ENCODE measurements around the gene TTC33.
"Not testable (repeated sequence)": the region's sequence is repeated elsewhere in the genome, so short reads cannot be mapped to it uniquely, and the experiment has no call there.

Gene TTC33

DNA sequence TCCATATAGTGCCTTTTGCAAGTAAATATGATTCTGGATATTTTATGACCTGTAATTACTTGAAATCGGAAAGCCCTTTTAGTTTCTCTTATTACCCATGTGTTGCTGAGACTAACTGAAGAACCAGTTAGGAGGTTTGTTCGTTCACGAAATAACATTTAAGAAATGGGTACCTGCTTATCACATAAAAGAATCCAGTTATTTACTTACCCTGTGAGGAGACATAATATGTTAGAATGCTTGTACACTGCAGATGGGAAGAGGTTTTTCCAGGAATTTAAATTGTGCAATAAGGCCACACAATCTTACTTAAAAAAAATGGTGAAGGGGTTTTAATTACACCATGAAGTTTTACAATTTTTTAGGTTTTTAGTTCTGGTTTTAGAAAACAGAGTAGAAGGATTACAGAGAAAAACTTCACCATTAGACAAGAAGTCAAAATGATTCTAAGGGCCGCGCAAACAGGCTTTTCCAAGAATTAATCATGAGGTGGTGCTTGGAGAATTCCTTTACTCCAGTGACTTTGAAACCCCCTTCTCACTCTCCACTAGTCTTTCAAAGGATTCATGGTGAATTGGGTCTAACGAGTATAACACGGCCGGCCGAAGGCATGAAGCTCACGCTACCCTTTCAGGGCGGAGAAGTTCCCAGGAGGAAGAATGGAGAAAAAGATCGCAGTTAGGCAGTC is 77.2 kb downstream of the TTC33 start:
- no peak for DNase-seq

DNA sequence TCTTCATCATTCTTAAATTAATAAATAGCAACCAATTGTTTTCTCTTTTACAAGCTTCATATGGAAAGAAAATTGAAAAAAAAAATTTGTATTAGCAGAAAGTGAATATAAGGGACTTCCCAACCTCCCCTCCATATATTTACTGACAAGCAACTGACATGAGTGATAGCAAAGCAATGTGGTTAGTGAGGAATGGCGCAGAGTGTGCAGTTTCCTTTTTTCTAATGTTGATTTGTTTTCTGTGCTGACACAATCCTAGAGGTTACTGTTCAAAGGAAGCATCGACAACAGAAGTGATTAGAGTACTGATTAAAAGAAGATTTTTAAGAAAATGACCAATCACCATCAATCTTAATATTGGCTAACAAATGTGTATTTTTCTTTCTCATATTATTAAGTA is 77.7 kb downstream of the TTC33 start:
- no peak for DNase-seq

DNA sequence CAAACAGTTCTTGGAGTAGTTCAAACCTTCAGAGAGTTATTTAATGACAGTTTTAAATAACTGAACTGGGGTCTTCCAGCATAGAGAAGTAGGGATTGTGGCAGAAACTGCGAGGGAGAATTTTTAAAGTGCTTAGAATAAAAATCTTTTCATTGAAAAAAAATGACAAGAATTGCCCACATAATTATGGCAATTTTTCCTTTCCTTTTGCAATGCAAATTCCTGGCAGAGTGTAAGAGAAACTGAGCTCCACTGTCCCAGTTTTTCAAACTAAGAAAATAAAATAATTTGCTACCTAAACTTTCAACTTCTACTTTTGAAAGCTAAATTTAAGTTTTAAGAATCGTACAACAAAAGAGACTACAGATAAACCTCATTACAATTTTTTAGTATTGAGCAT is 78.3 kb downstream of the TTC33 start:
- DNase-seq: no peak

- DNase-seq: peak in 1 of 2 experiments; percentile 21
Observed at GRCh38 chr5:40676613-40677343, 79.0 kb downstream of the TTC33 start.

DNA sequence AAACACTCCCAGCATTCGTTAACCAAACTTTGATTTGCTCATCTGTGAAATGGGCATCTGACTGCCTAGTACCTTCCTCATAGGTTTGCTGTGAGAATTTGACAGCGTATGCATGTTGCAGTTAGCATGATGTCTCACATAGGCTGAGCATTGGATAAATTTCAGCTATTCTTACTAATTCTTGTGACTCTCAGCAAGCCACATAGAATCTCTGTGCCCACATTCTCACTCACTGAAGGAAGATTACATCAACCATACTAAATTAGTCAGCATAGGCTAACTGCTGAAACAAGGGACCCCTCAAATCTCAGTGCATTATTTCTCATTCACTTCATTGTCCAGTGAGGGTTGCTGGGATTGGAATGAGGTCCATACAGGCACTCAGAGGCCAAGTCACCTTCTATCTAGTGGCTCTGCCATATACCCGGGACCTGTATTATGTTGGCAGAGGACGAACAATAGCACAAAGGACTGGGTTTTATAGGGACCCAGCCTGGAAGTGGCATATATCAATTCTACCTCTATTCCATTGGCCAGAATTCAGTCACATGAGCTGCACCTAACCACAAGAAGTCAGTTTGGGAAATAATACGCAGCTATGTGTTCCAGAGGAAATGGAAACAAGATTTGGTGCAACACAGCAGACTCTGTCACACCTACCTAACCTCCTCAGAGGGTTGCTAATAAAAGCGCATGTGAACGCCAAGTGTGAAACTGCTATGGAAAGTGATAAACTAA is 80.2 kb downstream of the TTC33 start:
- peak in 1 of 2 experiments; percentile 53 for DNase-seq

DNA sequence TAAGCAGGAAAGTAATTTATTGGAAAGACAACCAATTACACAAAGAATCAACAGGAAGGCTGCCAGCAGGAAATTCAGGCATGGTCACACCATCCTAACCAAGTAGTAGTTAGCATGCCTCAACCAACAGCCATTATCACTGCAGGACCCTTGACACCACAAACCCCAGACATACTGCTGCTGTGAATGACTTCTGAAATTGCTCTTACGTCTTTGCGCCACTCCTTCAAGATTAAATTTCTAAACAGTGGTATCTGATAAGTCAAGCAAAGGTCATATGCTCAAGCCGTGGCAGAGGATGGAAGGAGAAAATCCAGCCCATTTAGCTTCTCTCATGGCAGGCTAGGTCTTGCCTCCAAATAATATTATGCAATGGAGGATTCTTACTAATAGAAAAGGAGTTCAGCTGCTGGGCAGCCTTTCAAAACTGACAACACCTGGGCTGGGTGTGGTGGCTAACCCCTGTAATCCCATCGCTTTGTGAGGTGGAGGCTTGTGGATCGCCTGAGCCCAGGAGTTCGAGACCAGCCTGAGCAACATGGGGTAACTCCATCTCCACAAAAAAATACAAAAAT is 81.0 kb downstream of the TTC33 start:
- DNase-seq: no peak

DNA sequence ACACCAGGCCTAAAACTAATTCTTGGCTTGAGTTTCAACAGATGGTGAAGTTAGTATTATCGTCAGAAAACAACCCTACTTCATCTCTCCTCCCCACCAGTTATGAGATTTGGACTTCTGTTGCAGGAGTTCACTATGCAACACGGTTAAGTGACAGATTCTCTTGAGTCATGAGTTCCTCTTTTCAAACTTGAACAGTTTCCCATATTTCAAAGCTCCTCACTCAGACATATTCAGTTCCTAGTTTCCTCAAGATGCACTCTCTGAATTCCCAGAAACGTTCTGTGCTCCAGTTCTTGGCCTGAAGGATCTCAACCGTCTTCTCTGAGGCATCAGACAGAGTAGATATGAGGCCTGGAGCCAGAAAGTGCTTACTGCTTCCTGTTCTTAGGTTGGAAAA is 83.3 kb downstream of the TTC33 start:
- DNase-seq: no peak

DNA sequence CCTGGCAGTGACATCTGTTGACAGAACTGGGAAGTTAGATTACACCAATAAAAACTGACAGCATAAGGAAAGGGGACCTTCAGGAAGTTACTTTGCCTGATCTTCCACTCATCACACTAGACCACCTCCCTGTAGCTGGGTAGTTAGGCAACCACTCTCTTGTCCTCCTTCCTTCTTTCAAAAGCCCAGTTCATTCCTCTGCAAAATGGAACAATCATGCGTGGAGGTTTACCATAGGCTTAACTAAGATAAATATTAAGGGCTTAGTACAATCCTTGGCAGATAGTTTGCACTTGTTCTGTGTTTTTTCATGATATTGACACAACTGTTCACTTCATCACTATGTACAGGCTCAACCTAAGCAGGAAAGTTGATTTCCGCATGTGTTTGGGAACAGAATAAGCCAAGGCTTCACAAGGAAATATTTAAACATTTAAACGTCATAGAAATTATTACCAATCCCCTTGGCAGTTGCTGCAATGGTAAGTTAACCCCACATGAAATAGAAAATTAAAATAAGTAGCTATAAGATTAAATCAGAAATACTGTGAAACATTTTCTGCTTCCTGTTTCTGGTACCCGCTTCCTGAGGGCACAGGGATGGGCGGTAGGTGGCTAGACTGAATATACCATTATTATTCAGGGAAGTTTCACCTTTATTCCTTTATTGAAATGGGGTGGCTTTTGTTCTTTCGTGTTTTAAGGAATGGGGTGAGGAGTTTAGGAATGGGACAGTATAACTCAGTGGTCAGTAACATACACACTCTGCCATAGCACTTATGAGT is 86.0 kb downstream of the TTC33 start:
- DNase-seq: no peak

DNA sequence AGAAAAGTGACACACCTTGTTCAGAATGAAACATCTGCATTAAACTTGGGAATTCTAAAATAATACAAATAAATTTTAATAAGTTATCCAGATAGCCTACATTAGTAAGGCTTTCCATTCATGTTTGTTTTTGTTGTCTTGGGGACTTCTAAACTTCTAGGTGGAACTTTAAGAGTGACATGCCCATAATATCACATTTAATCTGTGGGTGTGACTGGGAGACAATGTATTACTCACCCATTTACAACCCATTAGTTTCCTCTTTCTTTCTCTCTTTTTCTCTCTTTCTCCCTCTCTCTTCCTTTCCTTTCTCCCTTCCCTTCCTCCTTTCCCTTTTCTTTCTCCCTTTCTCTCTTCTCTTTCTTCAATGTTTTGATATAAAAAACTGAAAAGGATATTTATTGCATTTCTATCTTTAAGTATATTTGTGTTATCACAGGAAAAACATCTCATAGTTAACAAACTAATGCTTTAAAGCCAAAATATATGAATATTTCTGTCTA is 88.5 kb downstream of the TTC33 start:
- DNase-seq: no peak

- no peak for DNase-seq
Observed at GRCh38 chr5:40666657-40667056, 89.1 kb downstream of the TTC33 start.

- DNase-seq: no peak
Observed at GRCh38 chr5:40665635-40666298, 90.0 kb downstream of the TTC33 start.

- no peak for DNase-seq
Observed at GRCh38 chr5:40660751-40661150, 95.0 kb downstream of the TTC33 start.

DNA sequence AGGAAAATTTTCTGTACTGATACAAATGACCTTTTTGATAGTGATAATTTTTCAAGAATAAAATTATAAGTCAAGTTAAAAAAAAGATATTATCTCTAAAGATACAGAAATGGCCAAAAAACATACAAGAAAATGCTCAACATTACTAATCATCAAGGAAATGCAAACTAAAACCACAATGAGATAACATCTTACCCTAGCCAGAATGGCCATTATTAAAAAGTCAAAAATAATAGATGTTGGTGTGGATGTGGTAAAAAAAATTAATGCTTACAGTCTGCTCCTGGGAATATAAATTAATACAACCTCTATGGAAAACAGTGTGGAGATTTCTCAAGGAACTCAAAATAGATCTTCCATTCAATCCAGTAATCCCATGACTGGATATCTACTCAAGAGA is 99.0 kb downstream of the TTC33 start:
- DNase-seq: no peak

DNA sequence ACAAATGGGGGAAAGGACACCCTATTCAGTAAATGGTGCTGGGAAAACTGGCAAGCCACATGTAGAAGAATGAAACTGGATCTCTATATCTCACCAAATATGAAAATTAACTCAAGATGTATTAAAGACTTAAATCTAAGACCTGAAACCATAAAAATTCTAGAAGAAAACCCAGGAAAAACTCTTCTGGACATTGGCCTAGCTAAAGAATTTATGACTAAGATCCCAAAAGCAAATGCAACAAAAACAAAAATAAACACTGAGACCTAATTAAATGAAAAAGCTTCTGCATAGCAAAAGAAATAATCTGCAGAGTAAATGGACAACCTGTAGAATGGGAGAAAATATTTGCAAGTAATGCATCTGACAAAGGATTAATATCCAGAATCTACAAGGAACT is 99.7 kb downstream of the TTC33 start:
- DNase-seq: not testable (repeated sequence)

- DNase-seq: no peak
Observed at GRCh38 chr5:40655138-40655537, 100.6 kb downstream of the TTC33 start.

DNA sequence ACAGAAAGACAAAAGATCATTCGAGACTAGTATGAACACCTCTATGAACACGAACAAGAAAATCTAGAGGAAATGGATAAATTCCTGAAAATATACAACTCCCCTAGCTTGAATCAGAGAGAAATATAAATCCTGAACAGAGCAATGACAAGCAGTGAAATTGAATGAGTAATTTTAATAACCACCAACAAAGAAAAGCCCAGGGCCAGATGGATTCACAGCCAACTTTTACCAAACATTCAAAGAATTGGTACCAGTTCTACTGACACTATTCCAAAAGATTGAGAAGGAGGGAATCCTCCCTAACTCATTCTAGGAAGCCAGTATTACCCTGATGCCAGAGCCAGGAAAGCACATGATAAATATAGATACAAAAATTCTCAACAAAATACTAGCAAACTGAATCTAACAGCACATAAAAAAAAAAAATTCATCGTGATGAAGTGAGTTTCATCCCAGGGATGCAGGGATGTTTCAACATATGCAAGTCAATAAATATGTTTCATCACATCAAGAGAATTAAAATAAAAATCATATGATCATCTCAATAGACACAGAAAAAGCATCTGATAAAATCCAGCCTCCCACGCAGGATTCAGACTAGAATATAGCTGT is 101.3 kb downstream of the TTC33 start:
- DNase-seq: no peak

GRCh38 chr5:40653221-40654022 is 102.3 kb downstream of the TTC33 start:
- no peak for DNase-seq

DNA sequence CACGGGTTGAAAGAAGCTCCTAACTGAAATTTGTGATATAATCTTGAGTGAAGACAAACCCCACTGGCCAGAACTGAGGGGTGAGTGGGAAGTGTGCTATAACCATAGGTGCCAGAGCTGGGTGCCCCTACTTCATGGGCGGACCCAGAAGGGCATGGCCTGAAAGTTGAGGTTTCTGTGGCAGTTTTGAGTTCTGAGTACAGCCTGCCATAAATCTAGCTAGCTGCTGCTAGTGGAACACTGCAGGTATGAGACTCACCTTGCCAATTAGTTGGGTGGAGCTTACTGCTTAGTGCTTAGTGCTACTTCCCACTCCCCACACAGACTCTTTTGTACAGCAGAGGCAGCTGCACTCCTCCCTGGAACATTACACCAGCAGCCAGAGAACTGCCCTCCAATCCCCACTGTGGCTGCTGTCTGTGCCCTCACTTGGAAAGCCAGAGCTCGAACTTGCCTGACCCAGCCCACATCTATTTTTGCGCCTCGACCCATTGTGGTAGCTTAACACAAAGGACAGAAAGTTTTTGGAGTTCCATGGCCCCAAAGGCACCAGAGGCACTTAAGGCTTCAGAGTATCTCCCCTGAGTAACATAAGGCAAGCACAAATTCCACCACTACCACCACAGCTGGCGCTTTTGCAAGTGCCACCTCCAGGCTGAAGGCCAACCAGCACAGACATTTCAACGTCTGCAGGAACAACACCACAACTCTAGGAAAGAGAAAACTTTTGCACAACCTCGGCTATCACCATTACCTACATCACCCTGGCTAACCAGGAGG is 103.1 kb downstream of the TTC33 start:
- DNase-seq: no peak

- DNase-seq: no peak
Observed at GRCh38 chr5:40651201-40651600, 104.6 kb downstream of the TTC33 start.
